ENCODE measurements around the gene PCNT.

DNA sequence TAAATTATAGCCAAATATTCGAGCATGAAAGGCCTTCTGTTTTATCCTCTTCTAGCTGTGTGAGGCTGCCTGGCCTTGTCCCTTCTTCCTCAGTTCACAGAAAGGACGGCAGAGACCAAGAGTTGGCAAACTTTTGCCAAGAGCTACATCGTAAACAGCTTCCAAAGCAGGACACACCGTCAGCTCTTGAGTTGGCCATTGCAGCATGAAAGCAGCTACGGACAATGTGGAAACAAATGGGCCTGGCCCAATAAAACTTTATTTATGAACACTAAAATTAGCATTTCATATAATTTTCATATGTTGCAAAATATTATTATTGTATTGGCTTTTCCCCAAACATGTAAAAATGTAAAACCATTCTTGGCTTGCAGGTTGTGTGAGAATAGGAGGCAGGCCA, 11.0 kb upstream of the PCNT start:
- TF ChIP-seq SP1 (IDR thresholded peaks at IDR 0.05): no peak
- TF ChIP-seq TARDBP (IDR thresholded peaks at IDR 0.05): no peak
- no peak for TF ChIP-seq BHLHE40 (IDR thresholded peaks at IDR 0.05; ENCODE audit: borderline replicate concordance)
- no peak for TF ChIP-seq FOXA1 (IDR thresholded peaks at IDR 0.05)
- no peak for TF ChIP-seq CTBP1 (IDR thresholded peaks at IDR 0.05; ENCODE audit: borderline replicate concordance)
- no peak for TF ChIP-seq ZNF384 (IDR thresholded peaks at IDR 0.05)
- TF ChIP-seq HDGF (IDR thresholded peaks at IDR 0.05; ENCODE audit: borderline replicate concordance): no peak
- TF ChIP-seq, protein P1, sequence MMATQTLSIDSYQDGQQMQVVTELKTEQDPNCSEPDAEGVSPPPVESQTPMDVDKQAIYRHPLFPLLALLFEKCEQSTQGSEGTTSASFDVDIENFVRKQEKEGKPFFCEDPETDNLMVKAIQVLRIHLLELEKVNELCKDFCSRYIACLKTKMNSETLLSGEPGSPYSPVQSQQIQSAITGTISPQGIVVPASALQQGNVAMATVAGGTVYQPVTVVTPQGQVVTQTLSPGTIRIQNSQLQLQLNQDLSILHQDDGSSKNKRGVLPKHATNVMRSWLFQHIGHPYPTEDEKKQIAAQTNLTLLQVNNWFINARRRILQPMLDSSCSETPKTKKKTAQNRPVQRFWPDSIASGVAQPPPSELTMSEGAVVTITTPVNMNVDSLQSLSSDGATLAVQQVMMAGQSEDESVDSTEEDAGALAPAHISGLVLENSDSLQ (IDR thresholded peaks at IDR 0.05): no peak
- TF ChIP-seq FOXM1 (IDR thresholded peaks at IDR 0.05; ENCODE audit: borderline replicate concordance): no peak
